ENCODE measurements around the gene KRT36. TPM values are rescaled to one million over a fixed set of nuclear protein-coding genes. Genes with fewer than 3 reads are reported as not detected.

Gene KRT36
- total RNA-seq, 1 experiment from 2014 or later: not detected

DNA sequence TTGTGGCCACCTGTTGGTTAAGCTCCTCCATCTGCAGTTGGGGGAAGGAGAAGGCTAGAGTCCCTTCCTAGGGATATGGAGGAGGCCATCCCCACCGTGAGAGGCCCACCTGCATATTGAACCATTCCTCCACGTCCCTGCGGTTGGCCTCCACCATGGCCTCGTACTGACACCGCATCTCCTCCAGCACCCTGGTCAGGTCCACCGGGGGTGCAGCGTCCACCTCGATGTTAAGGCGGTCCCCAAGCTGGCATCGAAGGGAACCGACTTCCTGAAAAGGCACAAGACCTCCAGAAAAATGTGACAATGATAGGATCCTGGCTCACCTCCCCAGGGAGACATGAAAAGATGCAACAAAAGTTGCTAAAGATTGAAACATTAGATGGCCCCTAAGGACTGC is 25.5 kb downstream of the KRT36 start:
- no peaks in the 10 kb centered on the region for H3K27me3 ChIP-seq (ENCODE audit: low read length)
- peak overlapping the region; percentile 85 for H3K27ac ChIP-seq (ENCODE audit: low read length)
- H2AFZ ChIP-seq (ENCODE audit: low read length): no peak overlapping the region
- BruUV-seq (replicated peaks): no TSS peak
- ChIA-PET POLR2A (ENCODE audit: unreplicated experiment) (interaction anchor here (0.5 kb wide), 1 partner anchor 57 kb away, joined by 6 read pairs; no protein-coding TSS in a partner anchor), CTCF (no interaction called here)
- intact Hi-C loops (cut with micrococcal nuclease): no loop called here
- peak overlapping the region; percentile 18; the same call in 1 of the 2 replicates for H3K9ac ChIP-seq (ENCODE audit: low read length)
- peak overlapping the region; percentile 46 for H3K4me2 ChIP-seq (ENCODE audit: low read length)
- TF ChIP-seq, protein P1, sequence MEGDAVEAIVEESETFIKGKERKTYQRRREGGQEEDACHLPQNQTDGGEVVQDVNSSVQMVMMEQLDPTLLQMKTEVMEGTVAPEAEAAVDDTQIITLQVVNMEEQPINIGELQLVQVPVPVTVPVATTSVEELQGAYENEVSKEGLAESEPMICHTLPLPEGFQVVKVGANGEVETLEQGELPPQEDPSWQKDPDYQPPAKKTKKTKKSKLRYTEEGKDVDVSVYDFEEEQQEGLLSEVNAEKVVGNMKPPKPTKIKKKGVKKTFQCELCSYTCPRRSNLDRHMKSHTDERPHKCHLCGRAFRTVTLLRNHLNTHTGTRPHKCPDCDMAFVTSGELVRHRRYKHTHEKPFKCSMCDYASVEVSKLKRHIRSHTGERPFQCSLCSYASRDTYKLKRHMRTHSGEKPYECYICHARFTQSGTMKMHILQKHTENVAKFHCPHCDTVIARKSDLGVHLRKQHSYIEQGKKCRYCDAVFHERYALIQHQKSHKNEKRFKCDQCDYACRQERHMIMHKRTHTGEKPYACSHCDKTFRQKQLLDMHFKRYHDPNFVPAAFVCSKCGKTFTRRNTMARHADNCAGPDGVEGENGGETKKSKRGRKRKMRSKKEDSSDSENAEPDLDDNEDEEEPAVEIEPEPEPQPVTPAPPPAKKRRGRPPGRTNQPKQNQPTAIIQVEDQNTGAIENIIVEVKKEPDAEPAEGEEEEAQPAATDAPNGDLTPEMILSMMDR (conservative IDR thresholded peaks at IDR 0.05; ENCODE audit: low read depth, low read length): no peak
- no peak for TF ChIP-seq EZH2 (IDR thresholded peaks at IDR 0.05; ENCODE audit: low read length, unreplicated experiment)
- TF ChIP-seq EZH2phosphoT487 (IDR thresholded peaks at IDR 0.05; ENCODE audit: borderline replicate concordance, low read length): no peak
- no peak for DNase-seq
- H3K4me3 ChIP-seq (ENCODE audit: low read length): no peak overlapping the region
- no peaks in the 10 kb centered on the region for H3K36me3 ChIP-seq (ENCODE audit: low read depth, low read length)
- no peaks in the 10 kb centered on the region for H3K9me2 ChIP-seq (replicated peaks; ENCODE audit: low read length)
- H4K20me1 ChIP-seq (ENCODE audit: low read length): no peaks in the 10 kb centered on the region
- H3K9me3 ChIP-seq (ENCODE audit: low read length): no peaks in the 10 kb centered on the region
- H3K4me1 ChIP-seq (ENCODE audit: insufficient read depth, low read length): peaks cover 25% of the 10 kb centered on the region
- H3K79me2 ChIP-seq (ENCODE audit: low read length): no peaks in the 10 kb centered on the region
- ATAC-seq: no peak
- H3F3A ChIP-seq (ENCODE audit: low read length, unreplicated experiment): peaks cover 5% of the 10 kb centered on the region

DNA sequence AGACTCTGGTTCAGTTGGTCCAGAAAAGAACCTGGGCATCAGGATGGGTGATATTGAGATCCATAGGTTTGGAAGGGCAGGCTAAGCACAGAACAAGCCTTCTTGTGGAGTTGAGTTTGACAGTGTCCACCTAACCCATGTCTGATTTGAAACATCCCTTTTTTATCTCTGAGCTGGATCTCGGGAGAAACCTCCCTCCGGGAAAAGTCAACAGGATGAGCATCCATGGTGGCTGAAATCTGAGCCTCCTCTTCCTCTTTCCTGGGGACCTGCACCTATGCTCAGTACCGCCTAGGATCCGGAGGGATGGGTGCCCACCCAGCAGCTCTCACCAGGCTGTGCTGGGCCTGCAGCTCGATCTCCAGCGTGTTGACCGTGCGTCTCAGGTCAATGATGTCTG is 26.0 kb downstream of the KRT36 start:
- DNase-seq (peak; percentile 56), ATAC-seq (no peak)
- Histone ChIP-seq H3K9me3 (ENCODE audit: low read length) (no peaks in the 10 kb centered on the region), H3F3A (ENCODE audit: low read length, unreplicated experiment) (peaks cover 5% of the 10 kb centered on the region), H3K4me1 (ENCODE audit: insufficient read depth, low read length) (peaks cover 25% of the 10 kb centered on the region), H3K79me2 (ENCODE audit: low read length) (no peaks in the 10 kb centered on the region), H3K27ac (ENCODE audit: low read length) (peak overlapping the region; percentile 85), H2AFZ (ENCODE audit: low read length) (no peak overlapping the region), H3K4me3 (ENCODE audit: low read length) (no peak overlapping the region), H3K9me2 (replicated peaks; ENCODE audit: low read length) (no peaks in the 10 kb centered on the region), H3K36me3 (ENCODE audit: low read depth, low read length) (no peaks in the 10 kb centered on the region), H3K27me3 (ENCODE audit: low read length) (no peaks in the 10 kb centered on the region), H3K9ac (ENCODE audit: low read length) (peak overlapping the region; percentile 18; the same call in 1 of the 2 replicates), H3K4me2 (ENCODE audit: low read length) (peak overlapping the region; percentile 46), H4K20me1 (ENCODE audit: low read length) (no peaks in the 10 kb centered on the region)
- CTCF ChIA-PET: no interaction called here
- intact Hi-C loops (cut with micrococcal nuclease): no loop called here
- no peak for TF ChIP-seq EZH2phosphoT487 (IDR thresholded peaks at IDR 0.05; ENCODE audit: borderline replicate concordance, low read length)
- TF ChIP-seq, protein P1 (conservative IDR thresholded peaks at IDR 0.05; ENCODE audit: low read depth, low read length): no peak
- TF ChIP-seq EZH2 (IDR thresholded peaks at IDR 0.05; ENCODE audit: low read length, unreplicated experiment): no peak
- BruUV-seq (replicated peaks): no TSS peak
- POLR2A ChIA-PET (ENCODE audit: unreplicated experiment): interaction anchor here (0.5 kb wide), 1 partner anchor 57 kb away, joined by 6 read pairs; no protein-coding TSS in a partner anchor

DNA sequence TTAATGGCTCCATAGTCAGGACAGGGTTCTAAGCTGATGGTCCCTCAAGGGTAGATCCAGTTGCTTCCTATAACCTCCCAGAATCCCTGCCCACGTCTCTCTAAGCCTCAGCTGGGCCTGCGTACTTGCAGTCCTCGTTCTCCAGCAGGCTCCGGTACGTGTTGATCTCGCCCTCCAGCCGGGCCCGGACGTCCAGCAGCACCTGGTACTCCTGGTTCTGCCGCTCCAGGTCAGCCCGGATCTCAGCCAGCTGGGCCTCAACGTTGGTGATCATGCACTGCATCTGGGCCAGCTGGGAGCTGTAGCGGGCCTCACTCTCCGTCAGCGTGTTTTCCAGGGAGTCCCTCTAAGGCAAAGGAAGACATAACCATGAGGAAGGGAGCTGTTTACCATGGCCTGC is 27.0 kb downstream of the KRT36 start:
- Histone ChIP-seq H3K79me2 (ENCODE audit: low read length) (no peaks in the 10 kb centered on the region), H3K36me3 (ENCODE audit: low read depth, low read length) (no peaks in the 10 kb centered on the region), H4K20me1 (ENCODE audit: low read length) (no peaks in the 10 kb centered on the region), H3F3A (ENCODE audit: low read length, unreplicated experiment) (peaks cover 5% of the 10 kb centered on the region), H3K9ac (ENCODE audit: low read length) (no peak overlapping the region), H3K4me3 (ENCODE audit: low read length) (no peak overlapping the region), H3K9me3 (ENCODE audit: low read length) (no peaks in the 10 kb centered on the region), H3K4me2 (ENCODE audit: low read length) (no peak overlapping the region), H3K4me1 (ENCODE audit: insufficient read depth, low read length) (peaks cover 25% of the 10 kb centered on the region), H3K27me3 (ENCODE audit: low read length) (no peaks in the 10 kb centered on the region), H3K9me2 (replicated peaks; ENCODE audit: low read length) (no peaks in the 10 kb centered on the region), H2AFZ (ENCODE audit: low read length) (no peak overlapping the region), H3K27ac (ENCODE audit: low read length) (no peak overlapping the region)
- TF ChIP-seq, protein P1 (conservative IDR thresholded peaks at IDR 0.05; ENCODE audit: low read depth, low read length): no peak
- TF ChIP-seq EZH2 (IDR thresholded peaks at IDR 0.05; ENCODE audit: low read length, unreplicated experiment) (no peak), EZH2phosphoT487 (IDR thresholded peaks at IDR 0.05; ENCODE audit: borderline replicate concordance, low read length) (no peak)
- DNase-seq: no peak
- ChIA-PET POLR2A (ENCODE audit: unreplicated experiment) (no interaction called here), CTCF (no interaction called here)
- intact Hi-C loops (cut with micrococcal nuclease): no loop called here
- no peak for ATAC-seq
- no TSS peak for BruUV-seq (replicated peaks)
